HCT116 (cell line): ENCODE measurements around the gene ADAMTS5. TPM values are rescaled to one million over a fixed set of nuclear protein-coding genes. Genes with fewer than 3 reads are reported as not detected.

ENCODE experiments used
- ATAC-seq: fragments of 200-7000 bp; cut with Tn5 transposase; 2 replicates; pipeline ENCODE4 v1.9.1; 2020; ENCODE audit warnings: mild to moderate bottlenecking, moderate library complexity
- BruUV-seq: library from RNA; stranded (reverse); fragments of 400-500 nt; replicated peaks from 2 replicates; lab custom pipeline; 2021; lab: Mats Ljungman, UMichigan
- CTCF ChIA-PET: fragments of 300-600 bp; sonication (Branson Sonifier 250); formaldehyde crosslinking; loops from one replicate; lab custom pipeline; 2021; ENCODE audit warnings: antibody characterized with exemption; lab: Charles Lee
- POLR2A ChIA-PET: fragments of 300-600, 350-600 bp; sonication (Branson Sonifier 250); formaldehyde crosslinking; loops from one replicate; lab custom pipeline; 2021; ENCODE audit warnings: antibody characterized with exemption; lab: Charles Lee
- RAD21 ChIA-PET, 2 experiments: fragments of 300-600 bp; sonication (Branson Sonifier 250); formaldehyde crosslinking; loops; one replicate each; lab custom pipeline; 2023; ENCODE audit warnings: low total read pairs in 2 of 2; ENCODE audit not compliant: uncharacterized antibody in 2 of 2, unreplicated experiment in 2 of 2, low non-redundant PET in 1 of 2; lab: Charles Lee
- DNase-seq: peaks from one replicate; pipeline ENCODE4 v3.0.0-alpha.2; 2010; ENCODE audit warnings: low read depth, low spot score
- H2AFZ ChIP-seq: fragments of 200-600 bp; shearing (Covaris generic), sonication (generic); 2 replicates; pipeline ENCODE4 v1.6.1; 2017; ENCODE audit warnings: low read depth, mixed run types, mixed read lengths, antibody characterized with exemption, low read length; ENCODE audit not compliant: poor library complexity, severe bottlenecking
- H3K27ac ChIP-seq: 2 replicates; pipeline ENCODE4 v1.5.1; 2012; ENCODE audit warnings: low read depth, low read length
- H3K27me3 ChIP-seq: fragments of 200-600 bp; sonication (generic); 2 replicates; pipeline ENCODE4 v1.6.1; 2016; ENCODE audit warnings: mixed run types, low read length, mixed read lengths; ENCODE audit not compliant: insufficient read depth
- H3K36me3 ChIP-seq, 2 experiments: fragments of 200-500 bp in 1 of 2; fragments of 200-600 bp in 1 of 2; sonication (Bioruptor generic) in 1 of 2; sonication (generic) in 1 of 2; 2 replicates each; pipeline versions ENCODE4 v1.5.1 to v1.6.1; 2014 to 2016; ENCODE audit warnings: low read length in 2 of 2, inconsistent platforms in 1 of 2, mixed read lengths in 1 of 2, mixed run types in 1 of 2; ENCODE audit not compliant: insufficient read depth in 2 of 2, control insufficient read depth in 1 of 2
- H3K4me1 ChIP-seq, 2 experiments: fragments of 200-600 bp in 1 of 2; sonication (generic) in 1 of 2; 2 replicates each; pipeline versions ENCODE4 v1.5.1 to v1.6.1; 2012 to 2017; ENCODE audit warnings: low read length in 2 of 2, inconsistent platforms in 1 of 2, mild to moderate bottlenecking in 1 of 2, mixed read lengths in 1 of 2, mixed run types in 1 of 2, moderate library complexity in 1 of 2; ENCODE audit not compliant: insufficient read depth in 2 of 2, control insufficient read depth in 1 of 2
- H3K4me2 ChIP-seq: fragments of 200-600 bp; sonication (generic); 2 replicates; pipeline ENCODE4 v1.6.1; 2017; ENCODE audit warnings: mixed run types, low read length, mixed read lengths
- H3K4me3 ChIP-seq, 2 experiments: fragments of 200-600 bp in 1 of 2; sonication (generic) in 1 of 2; replicated peaks in 1 of 2; 2 replicates each; pipeline ENCODE4 v1.5.1; 2011 to 2016; ENCODE audit warnings: low read length in 2 of 2, control low read depth in 1 of 2, low read depth in 1 of 2, mild to moderate bottlenecking in 1 of 2, mixed read lengths in 1 of 2, mixed run types in 1 of 2
- H3K79me2 ChIP-seq: fragments of 200-600 bp; sonication (generic); 2 replicates; pipeline ENCODE4 v1.6.1; 2017; ENCODE audit warnings: mild to moderate bottlenecking, mixed run types, low read length, moderate library complexity, mixed read lengths; ENCODE audit not compliant: insufficient read depth
- H3K9ac ChIP-seq: fragments of 200-600 bp; sonication (generic); 2 replicates; pipeline ENCODE4 v1.6.1; 2016; ENCODE audit warnings: low read length, mixed read lengths
- H3K9me2 ChIP-seq: fragments of 200-600 bp; sonication (generic), shearing (Covaris generic); 2 replicates; pipeline ENCODE4 v1.6.1; 2017; ENCODE audit warnings: mixed run types, mild to moderate bottlenecking, moderate library complexity; ENCODE audit not compliant: insufficient read depth
- H3K9me3 ChIP-seq, 2 experiments: fragments of 200-500 bp in 1 of 2; fragments of 200-600 bp in 1 of 2; sonication (Bioruptor generic) in 1 of 2; sonication (generic) in 1 of 2; 2 replicates each; pipeline ENCODE4 v1.6.1; 2014 to 2017; ENCODE audit warnings: low read length in 2 of 2, mixed read lengths in 2 of 2, inconsistent platforms in 1 of 2, low read depth in 1 of 2, mild to moderate bottlenecking in 1 of 2, mixed run types in 1 of 2, moderate library complexity in 1 of 2; ENCODE audit not compliant: control insufficient read depth in 1 of 2, insufficient read depth in 1 of 2
- H4K20me1 ChIP-seq: fragments of 200-600 bp; sonication (generic), shearing (Covaris generic); 2 replicates; pipeline ENCODE4 v1.6.1; 2017; ENCODE audit warnings: mixed run types, mild to moderate bottlenecking, moderate library complexity; ENCODE audit not compliant: insufficient read depth
- ATF3 ChIP-seq: IDR thresholded peaks from 2 replicates; pipeline ENCODE4 v1.6.1; 2012
- CEBPB ChIP-seq: IDR thresholded peaks from 2 replicates; pipeline ENCODE4 v1.6.1; 2012; ENCODE audit warnings: low read depth
- EGR1 ChIP-seq: IDR thresholded peaks from 2 replicates; pipeline ENCODE4 v1.6.1; 2012; ENCODE audit warnings: low read depth
- ELF1 ChIP-seq: IDR thresholded peaks from 2 replicates; pipeline ENCODE4 v1.6.1; 2012; ENCODE audit warnings: low read depth, borderline replicate concordance
- EZH2 ChIP-seq: fragments of 200-600 bp; sonication (generic); IDR thresholded peaks from 2 replicates; pipeline ENCODE4 v1.6.1; 2017; ENCODE audit warnings: antibody characterized with exemption, mixed run types
- EZH2phosphoT487 ChIP-seq: fragments of 200-600 bp; IDR thresholded peaks from 2 replicates; pipeline ENCODE4 v1.6.1; 2018; ENCODE audit warnings: antibody characterized with exemption, borderline replicate concordance
- JUND ChIP-seq: IDR thresholded peaks from 2 replicates; pipeline ENCODE4 v1.6.1; 2012
- POLR2A ChIP-seq: IDR thresholded peaks from 2 replicates; pipeline ENCODE4 v1.7.0; 2011; ENCODE audit warnings: borderline replicate concordance; ENCODE audit not compliant: insufficient read depth, insufficient read length; ENCODE audit errors: extremely low read depth
- RAD21 ChIP-seq: IDR thresholded peaks from 2 replicates; pipeline ENCODE4 v1.6.1; 2012; ENCODE audit warnings: low read depth, mild to moderate bottlenecking
- SIN3A ChIP-seq: IDR thresholded peaks from 2 replicates; pipeline ENCODE4 v1.6.1; 2012; ENCODE audit warnings: low read depth
- ZFX ChIP-seq: fragments of 450-650 bp; IDR thresholded peaks from 2 replicates; pipeline ENCODE4 v1.6.1; 2017
- intact Hi-C: fragments of 100-400 bp; cut with micrococcal nuclease; formaldehyde crosslinking; loops from 2 replicates; pipeline ENCODE4 v1.10.0; 2022
- total RNA-seq: library from RNA; stranded (reverse); gene quantifications from one replicate; pipeline ENCODE4 v1.2.1, GENCODE V29; 2021; ENCODE audit not compliant: unreplicated experiment
- TF ChIP-seq, protein P1 (sequence below): IDR thresholded peaks from 2 replicates; pipeline ENCODE4 v1.6.1; 2012
- TF ChIP-seq, protein P2 (sequence below): IDR thresholded peaks from 2 replicates; pipeline ENCODE4 v1.6.1; 2011; ENCODE audit warnings: mild to moderate bottlenecking, low read length, moderate library complexity; ENCODE audit not compliant: insufficient replicate concordance; ENCODE audit errors: extremely low read depth
- TF ChIP-seq, protein P3 (sequence below): IDR thresholded peaks from 2 replicates; pipeline ENCODE4 v1.6.1; 2012; ENCODE audit warnings: low read depth

The ADAMTS5 gene
- total RNA-seq, 1 experiment from 2014 or later = 0.02 TPM

GRCh38 chr21:26956216-26956615 is 10.7 kb downstream of the ADAMTS5 start:
- H3K4me3 ChIP-seq = no peak overlapping the region
- no peaks in the 10 kb centered on the region for H3K36me3 ChIP-seq
- ChIA-PET CTCF (no interaction called here), POLR2A (no interaction called here), RAD21 (no interaction called here)
- H3K27ac ChIP-seq = no peak overlapping the region
- no peaks in the 10 kb centered on the region for H3K4me1 ChIP-seq
- peaks cover 20 to 35% of the 10 kb centered on the region in 2 experiments; a peak in 2 of 4 replicates for H3K9me3 ChIP-seq
- H2AFZ ChIP-seq = no peak overlapping the region
- DNase-seq = no peak
- intact Hi-C loops = no loop called here
- H3K9me2 ChIP-seq = no peaks in the 10 kb centered on the region
- no peak overlapping the region for H3K9ac ChIP-seq
- TF ChIP-seq SIN3A (no peak), ELF1 (no peak)
- TF ChIP-seq, all 23 proteins: peak for 0
- no peaks in the 10 kb centered on the region for H4K20me1 ChIP-seq
- H3K79me2 ChIP-seq = no peaks in the 10 kb centered on the region
- no peaks in the 10 kb centered on the region for H3K27me3 ChIP-seq
- BruUV-seq = no TSS peak
- no peak overlapping the region for H3K4me2 ChIP-seq
- no peak for ATAC-seq

DNA sequence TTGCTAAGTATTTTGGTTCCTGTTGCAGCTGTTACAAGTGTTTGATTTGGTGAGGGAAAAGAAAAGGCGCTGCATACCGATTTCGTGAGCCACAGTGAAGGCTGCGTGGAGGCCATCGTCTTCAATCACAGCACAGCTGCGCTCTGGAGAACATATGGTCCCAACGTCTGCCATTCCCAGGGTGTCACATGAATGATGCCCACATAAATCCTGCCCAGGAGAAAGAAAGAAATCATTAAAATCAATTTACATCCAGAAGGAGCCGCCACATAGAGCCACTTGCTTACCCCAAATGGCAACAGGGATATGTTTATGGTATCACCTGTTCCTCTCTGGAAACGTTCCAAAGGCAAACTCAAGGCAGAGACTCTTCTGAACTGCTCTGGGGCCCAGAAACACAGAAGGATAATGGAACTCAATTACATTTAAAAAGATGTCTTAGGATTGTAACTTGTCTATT is 12.2 kb downstream of the ADAMTS5 start:
- intact Hi-C loops = no loop called here
- Histone ChIP-seq H3K4me2 (no peak overlapping the region), H3K79me2 (no peaks in the 10 kb centered on the region), H3K9me2 (no peaks in the 10 kb centered on the region), H3K4me1 (no peaks in the 10 kb centered on the region), H3K27ac (no peak overlapping the region), H3K4me3 (no peak overlapping the region), H3K9me3 (peaks cover 14 to 30% of the 10 kb centered on the region in 2 experiments; a peak in 2 of 4 replicates), H3K27me3 (no peaks in the 10 kb centered on the region), H2AFZ (no peak overlapping the region), H3K9ac (no peak overlapping the region), H3K36me3 (no peaks in the 10 kb centered on the region), H4K20me1 (no peaks in the 10 kb centered on the region)
- no peak for ATAC-seq
- ChIA-PET RAD21 (no interaction called here), CTCF (no interaction called here), POLR2A (no interaction called here)
- BruUV-seq = no TSS peak
- no peak for DNase-seq
- no peak for TF ChIP-seq EZH2
- no peak for TF ChIP-seq CEBPB
- TF ChIP-seq JUND = no peak
- TF ChIP-seq, protein P1, sequence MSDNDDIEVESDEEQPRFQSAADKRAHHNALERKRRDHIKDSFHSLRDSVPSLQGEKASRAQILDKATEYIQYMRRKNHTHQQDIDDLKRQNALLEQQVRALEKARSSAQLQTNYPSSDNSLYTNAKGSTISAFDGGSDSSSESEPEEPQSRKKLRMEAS = no peak
- TF ChIP-seq EGR1 = no peak
- TF ChIP-seq ZFX = no peak
- no peak for TF ChIP-seq EZH2phosphoT487
- TF ChIP-seq, protein P2, sequence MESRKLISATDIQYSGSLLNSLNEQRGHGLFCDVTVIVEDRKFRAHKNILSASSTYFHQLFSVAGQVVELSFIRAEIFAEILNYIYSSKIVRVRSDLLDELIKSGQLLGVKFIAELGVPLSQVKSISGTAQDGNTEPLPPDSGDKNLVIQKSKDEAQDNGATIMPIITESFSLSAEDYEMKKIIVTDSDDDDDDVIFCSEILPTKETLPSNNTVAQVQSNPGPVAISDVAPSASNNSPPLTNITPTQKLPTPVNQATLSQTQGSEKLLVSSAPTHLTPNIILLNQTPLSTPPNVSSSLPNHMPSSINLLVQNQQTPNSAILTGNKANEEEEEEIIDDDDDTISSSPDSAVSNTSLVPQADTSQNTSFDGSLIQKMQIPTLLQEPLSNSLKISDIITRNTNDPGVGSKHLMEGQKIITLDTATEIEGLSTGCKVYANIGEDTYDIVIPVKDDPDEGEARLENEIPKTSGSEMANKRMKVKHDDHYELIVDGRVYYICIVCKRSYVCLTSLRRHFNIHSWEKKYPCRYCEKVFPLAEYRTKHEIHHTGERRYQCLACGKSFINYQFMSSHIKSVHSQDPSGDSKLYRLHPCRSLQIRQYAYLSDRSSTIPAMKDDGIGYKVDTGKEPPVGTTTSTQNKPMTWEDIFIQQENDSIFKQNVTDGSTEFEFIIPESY = no peak
- no peak for TF ChIP-seq RAD21
- TF ChIP-seq, protein P3, sequence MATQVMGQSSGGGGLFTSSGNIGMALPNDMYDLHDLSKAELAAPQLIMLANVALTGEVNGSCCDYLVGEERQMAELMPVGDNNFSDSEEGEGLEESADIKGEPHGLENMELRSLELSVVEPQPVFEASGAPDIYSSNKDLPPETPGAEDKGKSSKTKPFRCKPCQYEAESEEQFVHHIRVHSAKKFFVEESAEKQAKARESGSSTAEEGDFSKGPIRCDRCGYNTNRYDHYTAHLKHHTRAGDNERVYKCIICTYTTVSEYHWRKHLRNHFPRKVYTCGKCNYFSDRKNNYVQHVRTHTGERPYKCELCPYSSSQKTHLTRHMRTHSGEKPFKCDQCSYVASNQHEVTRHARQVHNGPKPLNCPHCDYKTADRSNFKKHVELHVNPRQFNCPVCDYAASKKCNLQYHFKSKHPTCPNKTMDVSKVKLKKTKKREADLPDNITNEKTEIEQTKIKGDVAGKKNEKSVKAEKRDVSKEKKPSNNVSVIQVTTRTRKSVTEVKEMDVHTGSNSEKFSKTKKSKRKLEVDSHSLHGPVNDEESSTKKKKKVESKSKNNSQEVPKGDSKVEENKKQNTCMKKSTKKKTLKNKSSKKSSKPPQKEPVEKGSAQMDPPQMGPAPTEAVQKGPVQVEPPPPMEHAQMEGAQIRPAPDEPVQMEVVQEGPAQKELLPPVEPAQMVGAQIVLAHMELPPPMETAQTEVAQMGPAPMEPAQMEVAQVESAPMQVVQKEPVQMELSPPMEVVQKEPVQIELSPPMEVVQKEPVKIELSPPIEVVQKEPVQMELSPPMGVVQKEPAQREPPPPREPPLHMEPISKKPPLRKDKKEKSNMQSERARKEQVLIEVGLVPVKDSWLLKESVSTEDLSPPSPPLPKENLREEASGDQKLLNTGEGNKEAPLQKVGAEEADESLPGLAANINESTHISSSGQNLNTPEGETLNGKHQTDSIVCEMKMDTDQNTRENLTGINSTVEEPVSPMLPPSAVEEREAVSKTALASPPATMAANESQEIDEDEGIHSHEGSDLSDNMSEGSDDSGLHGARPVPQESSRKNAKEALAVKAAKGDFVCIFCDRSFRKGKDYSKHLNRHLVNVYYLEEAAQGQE = no peak
- no peak for TF ChIP-seq POLR2A
- TF ChIP-seq ATF3 = no peak
- TF ChIP-seq ELF1 = no peak
